ENCODE results near the gene PKD2. TPM values are rescaled to one million over a fixed set of nuclear protein-coding genes. Genes with fewer than 3 reads are reported as not detected.

The PKD2 gene
- total RNA-seq, 1 experiment from 2014 or later, result 21.4 TPM

- Mint-ChIP-seq H3K4me1 (peaks cover 13% of the 10 kb centered on the region), H3K9me3 (no peaks in the 10 kb centered on the region), H3K27ac (no peak overlapping the region), H3K4me3 (no peak overlapping the region), H3K27me3 (ENCODE audit: low read depth) (no peaks in the 10 kb centered on the region), H3K36me3 (peaks cover 7% of the 10 kb centered on the region; the same call in 1 of the 2 replicates)
- POLR2A ChIA-PET, result no interaction called here
- DNase-seq (ENCODE audit: low spot score), result no peak
- ATAC-seq, result no peak
- no peak for TF ChIP-seq JAZF1 (CRISPR knock-in tag; IDR thresholded peaks at IDR 0.05)
- no peak for TF ChIP-seq IRF1 (CRISPR knock-in tag; IDR thresholded peaks at IDR 0.05)
- no peak for TF ChIP-seq NFYB (CRISPR knock-in tag; conservative IDR thresholded peaks at IDR 0.05; ENCODE audit: low read depth)
- no peak for TF ChIP-seq E2F5 (CRISPR knock-in tag; IDR thresholded peaks at IDR 0.05)
- no peak for TF ChIP-seq ZNF512 (CRISPR knock-in tag; IDR thresholded peaks at IDR 0.05; ENCODE audit: borderline replicate concordance)
- CTCF ChIA-PET, result no interaction called here
These were observed 25.9 kb upstream of the PKD2 start for GRCh38 chr4:87981486-87981885.

GRCh38 chr4:87982036-87982435 is 25.4 kb upstream of the PKD2 start:
- ChIA-PET CTCF (no interaction called here), POLR2A (no interaction called here)
- no peak for DNase-seq (ENCODE audit: low spot score)
- ATAC-seq, result no peak
- TF ChIP-seq KAT7 (CRISPR knock-in tag; IDR thresholded peaks at IDR 0.05; ENCODE audit: borderline replicate concordance) (no peak), SP1 (CRISPR knock-in tag; conservative IDR thresholded peaks at IDR 0.05) (no peak), ZNF219 (CRISPR knock-in tag; IDR thresholded peaks at IDR 0.05; ENCODE audit: borderline replicate concordance) (no peak), SMAD3 (CRISPR knock-in tag; IDR thresholded peaks at IDR 0.05; ENCODE audit: borderline replicate concordance) (no peak), ZNF263 (CRISPR knock-in tag; IDR thresholded peaks at IDR 0.05; ENCODE audit: low read depth) (no peak), E2F1 (CRISPR knock-in tag; IDR thresholded peaks at IDR 0.05) (no peak), NR2C2 (CRISPR knock-in tag; IDR thresholded peaks at IDR 0.05) (no peak), IRF1 (CRISPR knock-in tag; IDR thresholded peaks at IDR 0.05) (no peak), JUN (CRISPR knock-in tag; IDR thresholded peaks at IDR 0.05) (no peak), USF1 (CRISPR knock-in tag; IDR thresholded peaks at IDR 0.05) (no peak), ATF6 (CRISPR knock-in tag; IDR thresholded peaks at IDR 0.05) (no peak), GTF2I (CRISPR knock-in tag; conservative IDR thresholded peaks at IDR 0.05) (no peak), JAZF1 (CRISPR knock-in tag; IDR thresholded peaks at IDR 0.05) (no peak), TEAD4 (CRISPR knock-in tag; IDR thresholded peaks at IDR 0.05) (no peak), HMGA2 (CRISPR knock-in tag; IDR thresholded peaks at IDR 0.05) (no peak), CBFB (CRISPR knock-in tag; IDR thresholded peaks at IDR 0.05; ENCODE audit: low read depth) (no peak), ZNF423 (CRISPR knock-in tag; IDR thresholded peaks at IDR 0.05) (no peak)
- no peaks in the 10 kb centered on the region for H3K9me3 Mint-ChIP-seq
- no peaks in the 10 kb centered on the region for H3K27me3 Mint-ChIP-seq (ENCODE audit: low read depth)
- no peak overlapping the region for H3K27ac Mint-ChIP-seq
- peaks cover 13% of the 10 kb centered on the region for H3K4me1 Mint-ChIP-seq
- no peak overlapping the region for H3K4me3 Mint-ChIP-seq
- H3K36me3 Mint-ChIP-seq, result peaks cover 7% of the 10 kb centered on the region; the same call in 1 of the 2 replicates
